ENCODE data around the gene SPATA3. TPM values are rescaled to one million over a fixed set of nuclear protein-coding genes. Genes with fewer than 3 reads are reported as not detected.

Gene SPATA3
- total RNA-seq, 2 donors from 2014 or later: not detected

DNA sequence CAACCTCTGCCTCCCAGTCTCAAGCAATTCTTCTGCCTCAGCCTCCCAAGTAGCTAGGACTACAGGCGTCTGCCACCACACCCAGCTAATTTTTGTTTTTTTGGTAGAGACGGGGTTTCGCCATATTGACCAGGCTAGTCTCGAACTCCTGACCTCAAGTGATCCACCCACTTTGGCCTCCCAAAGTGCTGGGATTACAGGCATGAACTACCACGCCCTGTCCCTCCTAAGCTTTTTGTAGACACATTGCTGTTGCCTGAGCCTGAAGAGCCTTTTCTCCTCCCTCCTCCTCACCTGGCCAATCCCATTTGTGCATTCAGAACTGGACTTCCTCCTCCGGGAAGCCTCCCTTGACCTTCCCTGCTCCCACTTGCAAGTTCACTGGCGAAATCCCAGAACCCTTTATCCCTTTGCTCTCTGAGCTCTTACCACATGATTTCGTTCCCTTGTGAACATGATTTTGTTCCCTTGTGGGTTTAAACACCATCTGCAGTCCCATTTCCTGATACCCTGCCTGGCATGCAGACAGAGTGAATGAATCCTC, 44.0 kb downstream of the SPATA3 start:
- Mint-ChIP-seq H3K4me1 (peaks cover 6% of the 10 kb centered on the region), H3K9me3 (no peaks in the 10 kb centered on the region), H3K27ac (no peak overlapping the region), H3K4me3 (no peak overlapping the region), H3K36me3 (ENCODE audit: low read depth) (no peaks in the 10 kb centered on the region), H3K27me3 (ENCODE audit: insufficient read depth) (peaks cover 51% of the 10 kb centered on the region)
- TF ChIP-seq, protein P1, sequence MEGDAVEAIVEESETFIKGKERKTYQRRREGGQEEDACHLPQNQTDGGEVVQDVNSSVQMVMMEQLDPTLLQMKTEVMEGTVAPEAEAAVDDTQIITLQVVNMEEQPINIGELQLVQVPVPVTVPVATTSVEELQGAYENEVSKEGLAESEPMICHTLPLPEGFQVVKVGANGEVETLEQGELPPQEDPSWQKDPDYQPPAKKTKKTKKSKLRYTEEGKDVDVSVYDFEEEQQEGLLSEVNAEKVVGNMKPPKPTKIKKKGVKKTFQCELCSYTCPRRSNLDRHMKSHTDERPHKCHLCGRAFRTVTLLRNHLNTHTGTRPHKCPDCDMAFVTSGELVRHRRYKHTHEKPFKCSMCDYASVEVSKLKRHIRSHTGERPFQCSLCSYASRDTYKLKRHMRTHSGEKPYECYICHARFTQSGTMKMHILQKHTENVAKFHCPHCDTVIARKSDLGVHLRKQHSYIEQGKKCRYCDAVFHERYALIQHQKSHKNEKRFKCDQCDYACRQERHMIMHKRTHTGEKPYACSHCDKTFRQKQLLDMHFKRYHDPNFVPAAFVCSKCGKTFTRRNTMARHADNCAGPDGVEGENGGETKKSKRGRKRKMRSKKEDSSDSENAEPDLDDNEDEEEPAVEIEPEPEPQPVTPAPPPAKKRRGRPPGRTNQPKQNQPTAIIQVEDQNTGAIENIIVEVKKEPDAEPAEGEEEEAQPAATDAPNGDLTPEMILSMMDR (conservative IDR thresholded peaks at IDR 0.05): no peak
- Histone ChIP-seq H3K27ac (ENCODE audit: low read depth, low read length) (no peak overlapping the region), H3K9me3 (ENCODE audit: control insufficient read depth, low read length) (no peaks in the 10 kb centered on the region), H3K9ac (ENCODE audit: extremely low read depth, low read length, poor library complexity, severe bottlenecking) (no peak overlapping the region), H3K4me3 (ENCODE audit: low read length) (no peak overlapping the region), H3K4me1 (ENCODE audit: control insufficient read depth, insufficient read depth, low read length) (no peaks in the 10 kb centered on the region), H3K27me3 (ENCODE audit: control insufficient read depth, insufficient read depth, low read length, poor library complexity, severe bottlenecking) (peaks cover 53% of the 10 kb centered on the region), H3K36me3 (ENCODE audit: control insufficient read depth, insufficient read depth, low read length) (no peaks in the 10 kb centered on the region)
- DNase-seq: no peak
- WGBS, 2 experiments (ENCODE audit: insufficient coverage in 1 of 2, insufficient read length in 1 of 2): 89 to 91% methylated on average over 6 to 8 of the region's 8 CpGs

DNA sequence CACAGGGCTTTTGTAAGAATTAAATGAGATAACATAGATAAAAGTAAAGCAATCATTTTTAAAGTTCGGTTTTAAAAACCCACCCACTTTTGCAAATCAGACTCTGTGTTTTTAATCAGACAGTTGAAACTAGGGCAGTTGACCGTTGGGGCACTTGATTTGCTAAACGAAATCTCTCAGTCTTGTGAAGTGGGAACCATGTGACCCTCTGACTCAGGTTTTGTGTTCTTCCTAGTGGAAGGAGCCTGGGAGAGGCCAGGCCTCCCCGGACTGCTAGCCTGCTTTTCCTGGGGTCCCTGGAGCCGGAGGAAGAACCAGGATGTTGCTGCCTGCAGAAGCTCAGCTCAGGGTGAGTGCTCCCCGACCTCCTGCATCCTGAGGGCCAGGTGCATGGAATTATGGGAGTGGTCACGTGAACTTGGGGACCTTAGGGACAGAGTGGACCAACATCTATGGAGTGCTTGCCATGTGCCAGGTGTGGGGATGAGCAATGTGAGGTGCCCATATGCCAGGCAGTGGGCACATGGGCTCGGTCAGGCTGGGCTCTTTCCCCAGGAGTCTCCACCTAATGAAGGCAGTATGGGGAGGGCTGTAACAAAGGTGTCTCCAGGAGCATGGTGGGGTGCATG, 45.3 kb downstream of the SPATA3 start:
- no peak overlapping the region for H3K4me3 Mint-ChIP-seq
- no peak for DNase-seq
- Histone ChIP-seq H3K27me3 (ENCODE audit: control insufficient read depth, insufficient read depth, low read length, poor library complexity, severe bottlenecking) (peaks cover 40% of the 10 kb centered on the region), H3K27ac (ENCODE audit: low read depth, low read length) (no peak overlapping the region), H3K9me3 (ENCODE audit: control insufficient read depth, low read length) (no peaks in the 10 kb centered on the region), H3K9ac (ENCODE audit: extremely low read depth, low read length, poor library complexity, severe bottlenecking) (no peak overlapping the region), H3K4me3 (ENCODE audit: low read length) (no peak overlapping the region), H3K36me3 (ENCODE audit: control insufficient read depth, insufficient read depth, low read length) (no peaks in the 10 kb centered on the region), H3K4me1 (ENCODE audit: control insufficient read depth, insufficient read depth, low read length) (no peaks in the 10 kb centered on the region)
- H3K27me3 Mint-ChIP-seq (ENCODE audit: insufficient read depth): peaks cover 39% of the 10 kb centered on the region
- no peak overlapping the region for H3K27ac Mint-ChIP-seq
- H3K4me1 Mint-ChIP-seq: peaks cover 6% of the 10 kb centered on the region
- TF ChIP-seq, protein P1 (conservative IDR thresholded peaks at IDR 0.05): no peak
- no peaks in the 10 kb centered on the region for H3K9me3 Mint-ChIP-seq
- H3K36me3 Mint-ChIP-seq (ENCODE audit: low read depth): no peaks in the 10 kb centered on the region
- WGBS, 2 experiments (ENCODE audit: insufficient coverage in 1 of 2, insufficient read length in 1 of 2): 78 to 82% methylated on average over 4 to 8 of the region's 8 CpGs

DNA sequence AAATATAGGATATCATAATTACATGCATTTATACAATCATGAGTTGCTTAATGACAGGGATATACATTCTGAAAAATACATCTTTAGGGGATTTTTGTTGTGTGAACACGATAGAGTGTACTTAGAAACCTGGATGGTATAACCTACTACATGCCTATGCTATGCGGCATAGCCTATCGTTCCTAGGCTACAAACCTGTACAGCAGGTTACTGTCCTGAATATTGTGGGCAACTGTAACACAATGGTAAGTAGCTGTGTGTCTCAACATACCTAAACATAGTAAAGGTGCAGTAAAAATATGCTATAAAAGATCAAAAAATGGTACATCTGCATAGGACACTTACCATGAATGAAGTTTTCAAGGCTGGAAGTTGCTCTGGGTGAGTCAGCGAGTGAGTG, 47.9 kb downstream of the SPATA3 start:
- Histone ChIP-seq H3K9ac (ENCODE audit: extremely low read depth, low read length, poor library complexity, severe bottlenecking) (no peak overlapping the region), H3K4me3 (ENCODE audit: low read length) (no peak overlapping the region), H3K27ac (ENCODE audit: low read depth, low read length) (no peak overlapping the region), H3K36me3 (ENCODE audit: control insufficient read depth, insufficient read depth, low read length) (no peaks in the 10 kb centered on the region), H3K4me1 (ENCODE audit: control insufficient read depth, insufficient read depth, low read length) (no peaks in the 10 kb centered on the region), H3K27me3 (ENCODE audit: control insufficient read depth, insufficient read depth, low read length, poor library complexity, severe bottlenecking) (peaks cover 19% of the 10 kb centered on the region), H3K9me3 (ENCODE audit: control insufficient read depth, low read length) (no peaks in the 10 kb centered on the region)
- Mint-ChIP-seq H3K36me3 (ENCODE audit: low read depth) (no peaks in the 10 kb centered on the region), H3K27me3 (ENCODE audit: insufficient read depth) (peaks cover 27% of the 10 kb centered on the region), H3K4me1 (no peaks in the 10 kb centered on the region), H3K9me3 (no peaks in the 10 kb centered on the region), H3K4me3 (no peak overlapping the region), H3K27ac (no peak overlapping the region)
- DNase-seq: no peak
- TF ChIP-seq, protein P1 (conservative IDR thresholded peaks at IDR 0.05): no peak
- WGBS, 2 experiments (ENCODE audit: insufficient coverage in 1 of 2, insufficient read length in 1 of 2): 93 to 100% methylated on average over 4 of the region's 4 CpGs

Data from endodermal cell (in vitro differentiated cells).